ENCODE results near the gene PALMD.

The PALMD gene

DNA sequence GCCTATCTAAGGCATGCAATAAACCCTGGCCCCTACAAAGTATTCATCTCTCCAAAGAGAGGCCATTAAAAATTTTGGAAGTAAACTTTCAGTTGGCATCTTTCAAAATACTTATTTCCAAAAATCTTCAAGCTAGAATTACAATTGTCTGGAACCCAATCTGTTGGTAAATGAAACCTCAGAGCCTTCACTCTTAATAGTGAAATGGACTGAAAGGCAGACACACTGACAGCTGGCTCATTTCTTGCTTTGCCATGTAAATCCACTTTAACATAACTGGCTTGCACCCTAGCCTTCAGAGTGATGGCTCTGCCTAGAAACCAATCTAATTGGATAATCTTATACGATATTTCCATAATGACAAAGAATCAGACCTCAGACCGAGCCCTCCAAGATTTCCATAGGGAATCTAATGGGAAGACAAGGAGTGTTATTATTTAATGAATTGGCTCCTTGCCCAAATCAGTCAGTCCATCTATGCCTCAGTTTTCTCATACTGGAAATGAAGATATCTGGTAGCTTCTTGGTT lies 9.2 kb upstream of the PALMD start:
- no peaks in the 10 kb centered on the region for H3K27me3 ChIP-seq (ENCODE audit: control insufficient read depth, insufficient read depth, low read length)
- H3K9ac ChIP-seq (ENCODE audit: low read depth, low read length), result no peak overlapping the region
- no peaks in the 10 kb centered on the region for H3K36me3 ChIP-seq (ENCODE audit: control insufficient read depth, insufficient read depth, low read length)
- peaks cover 5% of the 10 kb centered on the region; the same call in 1 of the 2 replicates for H3K4me1 ChIP-seq (ENCODE audit: control insufficient read depth, insufficient read depth, low read length)
- H3K4me3 ChIP-seq (ENCODE audit: low read depth, low read length), result no peak overlapping the region
- no peak overlapping the region for H3K27ac ChIP-seq (ENCODE audit: low read depth, low read length)
- no peaks in the 10 kb centered on the region for H3K9me3 ChIP-seq (ENCODE audit: control insufficient read depth, insufficient read depth, low read length)

DNA sequence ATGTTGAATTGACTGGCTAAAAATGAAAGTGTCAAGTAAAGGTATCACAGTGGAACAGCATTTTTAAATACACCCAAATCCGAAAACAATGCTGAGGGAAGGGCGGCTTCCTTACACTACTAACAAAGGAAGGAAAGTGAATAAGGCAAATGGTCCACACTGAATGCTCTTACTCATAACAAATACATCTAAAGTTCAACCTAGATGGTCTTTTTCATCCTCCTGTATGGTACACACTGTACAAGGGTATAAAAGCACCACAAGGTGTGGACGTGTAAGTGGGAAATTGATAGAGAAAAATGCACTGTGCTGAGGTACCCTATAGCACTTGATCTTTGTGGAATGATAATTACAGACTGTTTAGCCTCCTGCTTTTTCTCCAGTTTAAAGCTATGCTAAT lies 7.1 kb upstream of the PALMD start:
- H3K36me3 ChIP-seq (ENCODE audit: control insufficient read depth, insufficient read depth, low read length), result no peaks in the 10 kb centered on the region
- no peak overlapping the region for H3K9ac ChIP-seq (ENCODE audit: low read depth, low read length)
- no peaks in the 10 kb centered on the region for H3K9me3 ChIP-seq (ENCODE audit: control insufficient read depth, insufficient read depth, low read length)
- no peak overlapping the region for H3K27ac ChIP-seq (ENCODE audit: low read depth, low read length)
- no peaks in the 10 kb centered on the region for H3K27me3 ChIP-seq (ENCODE audit: control insufficient read depth, insufficient read depth, low read length)
- H3K4me3 ChIP-seq (ENCODE audit: low read depth, low read length), result no peak overlapping the region
- H3K4me1 ChIP-seq (ENCODE audit: control insufficient read depth, insufficient read depth, low read length), result peaks cover 5% of the 10 kb centered on the region; the same call in 1 of the 2 replicates

DNA sequence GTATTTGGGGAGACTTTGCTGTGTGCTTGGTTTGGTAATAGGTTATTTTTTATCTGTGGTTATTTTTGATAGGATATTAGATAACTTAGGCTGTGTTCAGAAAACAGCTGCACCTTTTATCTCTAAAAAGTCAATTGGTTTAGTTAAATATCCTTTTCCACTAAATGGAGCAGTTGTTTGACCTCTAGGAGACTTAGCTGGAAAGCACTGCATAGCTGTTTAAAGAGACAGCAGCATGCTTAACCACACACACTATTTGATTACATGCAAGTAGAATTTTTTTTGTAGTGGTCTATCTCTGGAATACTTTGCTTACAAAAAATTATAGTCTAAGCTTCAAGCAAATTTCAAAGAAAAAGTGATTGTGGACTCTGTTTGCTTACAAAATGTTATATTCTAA lies 6.5 kb upstream of the PALMD start:
- H3K36me3 ChIP-seq (ENCODE audit: control insufficient read depth, insufficient read depth, low read length), result no peaks in the 10 kb centered on the region
- peaks cover 5% of the 10 kb centered on the region; the same call in 1 of the 2 replicates for H3K4me1 ChIP-seq (ENCODE audit: control insufficient read depth, insufficient read depth, low read length)
- H3K27me3 ChIP-seq (ENCODE audit: control insufficient read depth, insufficient read depth, low read length), result no peaks in the 10 kb centered on the region
- H3K4me3 ChIP-seq (ENCODE audit: low read depth, low read length), result no peak overlapping the region
- no peaks in the 10 kb centered on the region for H3K9me3 ChIP-seq (ENCODE audit: control insufficient read depth, insufficient read depth, low read length)
- no peak overlapping the region for H3K9ac ChIP-seq (ENCODE audit: low read depth, low read length)
- H3K27ac ChIP-seq (ENCODE audit: low read depth, low read length), result no peak overlapping the region

DNA sequence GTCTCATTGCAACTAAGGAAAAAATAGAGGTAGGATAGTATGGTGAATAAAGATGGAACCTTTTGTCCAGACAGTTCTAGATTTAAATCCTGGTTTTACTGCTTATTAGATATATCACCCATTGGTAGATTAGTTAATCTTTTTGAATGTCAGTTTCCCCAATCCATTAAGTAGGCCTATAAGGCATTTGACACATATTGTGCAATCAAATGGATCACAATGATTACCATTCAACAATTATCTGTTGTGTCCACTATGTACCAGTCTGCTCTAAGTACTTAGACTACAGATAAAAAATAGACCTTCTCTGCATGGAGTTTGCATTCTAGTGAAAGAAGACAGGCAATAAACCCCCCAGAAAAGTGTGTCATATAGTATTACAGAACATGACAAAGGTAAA lies 6.0 kb upstream of the PALMD start:
- H3K27me3 ChIP-seq (ENCODE audit: control insufficient read depth, insufficient read depth, low read length), result no peaks in the 10 kb centered on the region
- no peaks in the 10 kb centered on the region for H3K36me3 ChIP-seq (ENCODE audit: control insufficient read depth, insufficient read depth, low read length)
- H3K27ac ChIP-seq (ENCODE audit: low read depth, low read length), result no peak overlapping the region
- H3K9ac ChIP-seq (ENCODE audit: low read depth, low read length), result no peak overlapping the region
- H3K9me3 ChIP-seq (ENCODE audit: control insufficient read depth, insufficient read depth, low read length), result no peaks in the 10 kb centered on the region
- H3K4me3 ChIP-seq (ENCODE audit: low read depth, low read length), result no peak overlapping the region
- H3K4me1 ChIP-seq (ENCODE audit: control insufficient read depth, insufficient read depth, low read length), result peaks cover 4% of the 10 kb centered on the region; the same call in 1 of the 2 replicates

DNA sequence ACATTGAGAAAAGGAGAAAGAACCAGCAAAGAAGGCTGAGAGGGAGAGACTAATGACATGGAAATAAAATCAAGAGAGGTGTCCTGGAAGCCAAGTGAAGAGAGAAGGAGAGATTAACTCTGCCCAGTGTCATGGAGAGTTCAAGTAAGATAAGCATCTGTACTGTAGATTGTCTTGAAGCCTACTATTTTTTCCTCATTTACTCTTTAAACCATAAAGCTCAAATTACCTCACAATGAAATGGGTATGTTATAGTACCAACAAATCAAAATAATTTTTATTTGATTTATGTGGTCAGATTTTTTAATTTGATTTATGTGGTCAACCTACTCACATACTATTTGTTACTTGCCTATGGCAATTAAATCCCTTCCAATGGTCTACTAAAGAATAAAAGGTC lies 5.2 kb upstream of the PALMD start:
- no peaks in the 10 kb centered on the region for H3K27me3 ChIP-seq (ENCODE audit: control insufficient read depth, insufficient read depth, low read length)
- H3K9me3 ChIP-seq (ENCODE audit: control insufficient read depth, insufficient read depth, low read length), result no peaks in the 10 kb centered on the region
- H3K9ac ChIP-seq (ENCODE audit: low read depth, low read length), result no peak overlapping the region
- no peak overlapping the region for H3K4me3 ChIP-seq (ENCODE audit: low read depth, low read length)
- no peak overlapping the region for H3K27ac ChIP-seq (ENCODE audit: low read depth, low read length)
- no peaks in the 10 kb centered on the region for H3K36me3 ChIP-seq (ENCODE audit: control insufficient read depth, insufficient read depth, low read length)
- peaks cover 7% of the 10 kb centered on the region for H3K4me1 ChIP-seq (ENCODE audit: control insufficient read depth, insufficient read depth, low read length)

DNA sequence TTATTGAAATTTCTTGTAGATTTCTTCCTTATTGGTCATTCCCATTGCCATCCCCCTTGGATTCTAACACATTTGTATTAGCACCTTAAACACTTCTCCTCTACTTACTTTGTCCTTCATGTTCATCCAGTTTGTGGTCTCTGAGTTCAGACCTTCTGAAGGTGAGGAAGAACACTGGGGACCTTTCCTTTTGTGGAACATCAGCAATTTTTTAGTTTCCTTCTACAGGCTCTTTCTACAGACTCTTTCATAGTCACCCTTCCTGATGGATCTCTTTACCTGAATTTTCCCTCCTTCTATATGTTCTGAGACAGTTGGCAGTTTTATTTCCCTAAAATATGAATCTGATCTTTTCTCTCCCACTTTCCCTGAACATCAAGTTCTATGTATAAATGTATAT lies 4.4 kb upstream of the PALMD start:
- no peaks in the 10 kb centered on the region for H3K27me3 ChIP-seq (ENCODE audit: control insufficient read depth, insufficient read depth, low read length)
- H3K27ac ChIP-seq (ENCODE audit: low read depth, low read length), result no peak overlapping the region
- H3K4me1 ChIP-seq (ENCODE audit: control insufficient read depth, insufficient read depth, low read length), result peaks cover 16% of the 10 kb centered on the region
- H3K9ac ChIP-seq (ENCODE audit: low read depth, low read length), result no peak overlapping the region
- no peak overlapping the region for H3K4me3 ChIP-seq (ENCODE audit: low read depth, low read length)
- no peaks in the 10 kb centered on the region for H3K9me3 ChIP-seq (ENCODE audit: control insufficient read depth, insufficient read depth, low read length)
- H3K36me3 ChIP-seq (ENCODE audit: control insufficient read depth, insufficient read depth, low read length), result no peaks in the 10 kb centered on the region

DNA sequence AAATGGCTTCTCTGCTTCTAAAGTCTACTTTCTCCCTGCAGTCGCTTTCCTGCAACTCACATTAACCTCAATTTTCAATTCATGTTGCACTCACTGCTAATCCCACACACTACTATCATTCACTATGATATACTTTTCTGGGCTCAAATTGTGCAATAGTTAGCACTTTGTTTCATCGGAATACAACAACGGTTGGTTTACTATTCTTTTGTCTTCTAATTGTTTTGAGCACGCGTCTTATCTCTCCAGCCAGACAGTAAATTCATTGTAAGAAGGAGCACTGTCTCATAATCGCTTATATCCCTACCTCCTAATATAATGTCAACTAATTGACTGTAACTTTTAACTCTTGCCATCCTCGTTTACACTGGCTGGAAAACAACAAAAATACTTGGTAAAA lies 3.9 kb upstream of the PALMD start:
- Histone ChIP-seq H3K36me3 (ENCODE audit: control insufficient read depth, insufficient read depth, low read length) (no peaks in the 10 kb centered on the region), H3K4me3 (ENCODE audit: low read depth, low read length) (no peak overlapping the region), H3K27me3 (ENCODE audit: control insufficient read depth, insufficient read depth, low read length) (no peaks in the 10 kb centered on the region), H3K27ac (ENCODE audit: low read depth, low read length) (no peak overlapping the region), H3K9me3 (ENCODE audit: control insufficient read depth, insufficient read depth, low read length) (no peaks in the 10 kb centered on the region), H3K9ac (ENCODE audit: low read depth, low read length) (no peak overlapping the region), H3K4me1 (ENCODE audit: control insufficient read depth, insufficient read depth, low read length) (peaks cover 21% of the 10 kb centered on the region)

DNA sequence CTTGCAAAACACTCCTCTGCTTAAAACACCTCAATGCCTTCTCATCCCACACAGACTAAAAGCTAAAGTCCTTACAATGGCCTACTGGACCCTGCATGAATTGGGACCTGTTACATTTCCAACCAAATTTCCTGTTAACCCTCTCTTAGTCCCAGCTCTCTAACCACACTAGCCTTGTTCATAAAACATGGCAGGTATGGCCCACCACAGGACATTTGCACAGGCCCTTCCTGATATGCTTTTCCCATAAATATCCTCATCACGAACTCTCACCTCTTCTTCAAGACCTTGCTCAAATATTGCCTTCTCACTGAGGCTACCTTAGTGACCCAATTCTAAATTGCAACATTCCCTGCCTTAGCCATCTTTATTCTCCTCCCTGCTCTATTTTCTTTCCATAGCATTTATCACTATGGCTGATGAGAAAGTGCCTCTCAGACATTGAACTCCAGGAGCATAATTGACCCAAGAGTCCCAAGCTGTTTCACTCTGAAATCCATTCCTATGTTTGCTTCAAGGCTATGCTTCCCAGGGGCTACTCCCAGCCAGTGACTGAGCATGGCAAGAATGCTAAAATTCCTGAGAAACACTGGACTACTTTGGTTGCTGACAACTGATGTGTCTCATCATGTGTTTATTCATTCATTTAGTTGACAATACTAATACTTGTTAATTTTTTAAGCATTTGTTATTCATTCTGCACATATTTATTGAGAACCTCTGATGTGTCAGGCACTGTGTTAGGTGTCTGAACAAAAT lies 2.7 kb upstream of the PALMD start:
- Histone ChIP-seq H3K9ac (ENCODE audit: low read depth, low read length) (no peak overlapping the region), H3K9me3 (ENCODE audit: control insufficient read depth, insufficient read depth, low read length) (no peaks in the 10 kb centered on the region), H3K4me1 (ENCODE audit: control insufficient read depth, insufficient read depth, low read length) (peaks cover 29% of the 10 kb centered on the region), H3K27me3 (ENCODE audit: control insufficient read depth, insufficient read depth, low read length) (no peaks in the 10 kb centered on the region), H3K27ac (ENCODE audit: low read depth, low read length) (no peak overlapping the region), H3K4me3 (ENCODE audit: low read depth, low read length) (no peak overlapping the region), H3K36me3 (ENCODE audit: control insufficient read depth, insufficient read depth, low read length) (no peaks in the 10 kb centered on the region)

DNA sequence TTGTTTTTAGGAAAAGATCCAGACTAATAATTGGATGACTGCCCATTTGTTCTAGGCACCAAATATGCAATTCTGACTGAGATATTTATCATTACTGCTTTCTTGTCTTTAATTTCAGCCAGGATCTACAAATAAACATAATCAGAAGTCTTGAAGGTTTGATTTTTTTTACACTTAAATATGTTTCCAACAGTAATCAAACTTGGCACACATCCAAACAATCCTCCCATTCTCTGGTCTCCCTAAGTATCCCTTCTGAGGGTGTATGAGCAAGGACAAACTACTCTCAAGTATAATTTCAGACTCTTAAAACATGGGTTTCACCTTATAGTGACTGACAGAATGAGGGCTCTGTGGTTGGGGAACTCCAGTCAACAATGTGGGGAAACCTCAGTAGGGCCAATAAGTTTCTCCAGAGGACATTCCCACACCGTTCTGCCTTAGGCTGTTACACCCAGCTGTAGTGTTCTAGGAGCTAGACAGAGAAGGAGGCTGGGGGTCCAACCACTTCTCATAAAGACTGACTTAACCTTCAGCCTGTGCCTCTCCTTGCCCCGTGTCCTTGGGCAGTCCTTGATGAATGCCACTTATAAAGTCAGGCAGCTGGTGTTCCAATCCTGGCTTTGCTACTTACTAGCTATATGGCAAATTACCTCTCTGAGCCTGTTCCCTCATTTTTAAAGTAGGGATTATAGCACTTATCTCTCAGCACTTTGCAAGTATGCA lies 1.5 kb upstream of the PALMD start:
- H3K9ac ChIP-seq (ENCODE audit: low read depth, low read length), result no peak overlapping the region
- no peak overlapping the region for H3K27ac ChIP-seq (ENCODE audit: low read depth, low read length)
- peaks cover 31% of the 10 kb centered on the region for H3K4me1 ChIP-seq (ENCODE audit: control insufficient read depth, insufficient read depth, low read length)
- H3K27me3 ChIP-seq (ENCODE audit: control insufficient read depth, insufficient read depth, low read length), result no peaks in the 10 kb centered on the region
- H3K36me3 ChIP-seq (ENCODE audit: control insufficient read depth, insufficient read depth, low read length), result no peaks in the 10 kb centered on the region
- no peaks in the 10 kb centered on the region for H3K9me3 ChIP-seq (ENCODE audit: control insufficient read depth, insufficient read depth, low read length)
- H3K4me3 ChIP-seq (ENCODE audit: low read depth, low read length), result no peak overlapping the region

DNA sequence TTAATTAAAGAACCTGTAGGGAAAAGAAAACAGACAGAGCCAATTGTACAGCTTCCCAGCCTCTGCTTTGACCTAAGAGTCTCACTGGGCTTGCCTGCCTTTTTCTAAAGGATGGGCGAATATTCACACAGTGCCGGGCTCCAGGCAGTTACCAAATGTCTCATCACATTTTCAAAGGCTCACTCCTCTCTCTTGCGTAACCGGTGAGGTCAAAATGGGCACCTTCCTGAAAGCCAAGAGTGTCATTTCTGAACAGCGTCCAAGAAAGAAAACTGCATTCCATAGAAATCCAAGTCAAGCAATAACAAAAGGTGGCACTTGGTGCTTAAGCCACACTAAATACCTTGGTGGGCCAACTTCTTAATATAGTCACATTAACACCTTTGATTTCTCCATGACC lies 710 bp upstream of the PALMD start:
- Histone ChIP-seq H3K4me3 (ENCODE audit: low read depth, low read length) (no peak overlapping the region), H3K27me3 (ENCODE audit: control insufficient read depth, insufficient read depth, low read length) (no peaks in the 10 kb centered on the region), H3K27ac (ENCODE audit: low read depth, low read length) (no peak overlapping the region), H3K4me1 (ENCODE audit: control insufficient read depth, insufficient read depth, low read length) (peaks cover 39% of the 10 kb centered on the region), H3K9ac (ENCODE audit: low read depth, low read length) (no peak overlapping the region), H3K36me3 (ENCODE audit: control insufficient read depth, insufficient read depth, low read length) (no peaks in the 10 kb centered on the region), H3K9me3 (ENCODE audit: control insufficient read depth, insufficient read depth, low read length) (no peaks in the 10 kb centered on the region)

DNA sequence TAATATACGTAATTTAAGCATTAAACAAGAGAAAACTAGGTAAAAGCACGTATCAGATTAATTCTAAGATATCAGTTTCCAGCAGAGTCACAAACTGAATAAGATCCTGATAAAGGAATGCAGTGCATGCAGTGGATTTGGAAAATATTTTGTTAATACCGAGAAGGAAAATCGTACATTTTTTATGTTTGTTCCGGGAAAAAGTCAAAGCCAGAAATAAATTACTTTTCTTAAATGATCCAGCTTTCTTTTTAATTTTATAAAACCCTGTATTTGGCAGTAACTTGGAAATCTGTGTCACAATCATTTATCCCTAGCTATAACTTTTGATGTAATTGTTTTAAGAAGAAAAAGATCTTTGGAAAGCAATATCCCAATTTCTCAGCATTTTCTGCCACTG lies 955 bp downstream of the PALMD start:
- no peak overlapping the region for H3K27ac ChIP-seq (ENCODE audit: low read depth, low read length)
- no peak overlapping the region for H3K9ac ChIP-seq (ENCODE audit: low read depth, low read length)
- H3K4me3 ChIP-seq (ENCODE audit: low read depth, low read length), result no peak overlapping the region
- H3K27me3 ChIP-seq (ENCODE audit: control insufficient read depth, insufficient read depth, low read length), result no peaks in the 10 kb centered on the region
- H3K36me3 ChIP-seq (ENCODE audit: control insufficient read depth, insufficient read depth, low read length), result no peaks in the 10 kb centered on the region
- H3K4me1 ChIP-seq (ENCODE audit: control insufficient read depth, insufficient read depth, low read length), result peaks cover 48% of the 10 kb centered on the region
- no peaks in the 10 kb centered on the region for H3K9me3 ChIP-seq (ENCODE audit: control insufficient read depth, insufficient read depth, low read length)
